Measurements from ENCODE around the gene ZNF608.

The ZNF608 gene, protein sequence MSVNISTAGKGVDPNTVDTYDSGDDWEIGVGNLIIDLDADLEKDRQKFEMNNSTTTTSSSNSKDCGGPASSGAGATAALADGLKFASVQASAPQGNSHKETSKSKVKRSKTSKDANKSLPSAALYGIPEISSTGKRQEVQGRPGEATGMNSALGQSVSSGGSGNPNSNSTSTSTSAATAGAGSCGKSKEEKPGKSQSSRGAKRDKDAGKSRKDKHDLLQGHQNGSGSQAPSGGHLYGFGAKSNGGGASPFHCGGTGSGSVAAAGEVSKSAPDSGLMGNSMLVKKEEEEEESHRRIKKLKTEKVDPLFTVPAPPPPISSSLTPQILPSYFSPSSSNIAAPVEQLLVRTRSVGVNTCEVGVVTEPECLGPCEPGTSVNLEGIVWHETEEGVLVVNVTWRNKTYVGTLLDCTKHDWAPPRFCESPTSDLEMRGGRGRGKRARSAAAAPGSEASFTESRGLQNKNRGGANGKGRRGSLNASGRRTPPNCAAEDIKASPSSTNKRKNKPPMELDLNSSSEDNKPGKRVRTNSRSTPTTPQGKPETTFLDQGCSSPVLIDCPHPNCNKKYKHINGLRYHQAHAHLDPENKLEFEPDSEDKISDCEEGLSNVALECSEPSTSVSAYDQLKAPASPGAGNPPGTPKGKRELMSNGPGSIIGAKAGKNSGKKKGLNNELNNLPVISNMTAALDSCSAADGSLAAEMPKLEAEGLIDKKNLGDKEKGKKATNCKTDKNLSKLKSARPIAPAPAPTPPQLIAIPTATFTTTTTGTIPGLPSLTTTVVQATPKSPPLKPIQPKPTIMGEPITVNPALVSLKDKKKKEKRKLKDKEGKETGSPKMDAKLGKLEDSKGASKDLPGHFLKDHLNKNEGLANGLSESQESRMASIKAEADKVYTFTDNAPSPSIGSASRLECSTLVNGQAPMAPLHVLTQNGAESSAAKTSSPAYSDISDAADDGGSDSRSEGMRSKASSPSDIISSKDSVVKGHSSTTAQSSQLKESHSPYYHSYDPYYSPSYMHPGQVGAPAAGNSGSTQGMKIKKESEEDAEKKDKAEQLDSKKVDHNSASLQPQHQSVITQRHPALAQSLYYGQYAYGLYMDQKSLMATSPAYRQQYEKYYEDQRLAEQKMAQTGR (N-terminal part only)

DNA sequence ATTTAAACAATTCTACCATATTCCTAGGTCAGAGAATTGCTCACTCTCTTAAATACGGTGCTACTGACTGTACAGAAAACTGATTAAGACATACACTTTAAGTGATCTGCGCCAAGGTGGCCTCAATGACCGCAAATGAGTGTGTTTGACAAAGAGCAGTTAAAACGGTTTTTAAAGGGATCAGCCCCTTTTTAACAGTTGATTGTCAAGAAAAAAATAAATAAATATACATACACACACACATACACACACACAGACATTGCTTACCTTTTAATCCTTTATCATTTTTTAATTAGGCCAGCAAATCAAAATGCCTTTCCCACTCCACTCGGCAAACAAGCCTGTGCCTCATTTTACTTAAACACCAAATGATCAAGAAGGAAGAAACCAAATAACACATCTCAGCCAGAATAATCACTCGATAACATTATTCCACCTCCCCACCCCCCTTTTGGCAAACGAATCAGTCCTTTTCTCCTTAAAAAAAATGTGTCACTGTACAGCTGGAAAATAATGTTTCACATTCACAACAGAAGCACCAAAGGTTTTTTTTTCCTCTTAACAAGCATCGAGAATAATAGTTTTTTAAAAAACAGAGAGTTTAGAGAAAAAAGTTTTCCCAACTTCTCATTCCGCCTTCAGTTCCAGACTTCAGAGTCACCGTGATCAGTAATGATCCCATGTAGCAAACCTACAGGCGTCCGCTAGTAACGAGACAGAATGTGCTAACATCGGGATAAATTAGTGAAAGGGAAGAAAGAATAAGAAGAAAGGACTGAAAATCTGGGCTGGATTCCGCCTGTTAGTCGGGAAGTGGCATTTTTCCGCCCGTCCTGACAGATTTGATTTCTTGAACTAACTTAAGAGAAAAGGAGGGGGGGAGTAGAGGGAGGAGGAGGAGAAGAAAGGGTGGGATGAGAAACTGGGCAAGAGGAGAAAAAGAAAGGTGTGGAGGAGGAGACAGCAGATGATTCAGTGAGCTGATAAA is at the start of gene ZNF608:
TSS of gene ZNF608 (minus strand) at position 712 of the 988 bp plus-strand sequence. CDS start 1,650 bp downstream, outside the sequence.
- DNase-seq: no peak

DNA sequence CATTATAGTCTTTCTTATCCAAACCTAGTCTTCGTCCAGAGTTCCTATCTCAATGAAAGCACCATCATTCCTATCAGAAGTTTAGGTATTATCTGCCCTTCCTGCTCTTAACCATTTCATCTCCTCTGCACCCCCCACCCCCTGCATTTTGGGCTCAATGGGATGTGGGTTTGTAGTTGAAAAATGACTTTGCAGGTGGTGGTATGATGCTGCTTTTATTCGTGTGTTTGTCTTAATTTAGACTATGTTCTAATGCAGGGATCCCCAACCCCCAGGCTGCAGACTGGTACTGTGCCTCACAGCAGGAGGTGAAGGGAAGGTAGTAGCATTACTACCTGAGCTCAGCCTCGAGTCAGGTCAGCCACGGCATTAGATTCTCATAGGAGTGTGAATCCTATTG is 49.4 kb upstream of the ZNF608 start:
- no peak for DNase-seq

DNA sequence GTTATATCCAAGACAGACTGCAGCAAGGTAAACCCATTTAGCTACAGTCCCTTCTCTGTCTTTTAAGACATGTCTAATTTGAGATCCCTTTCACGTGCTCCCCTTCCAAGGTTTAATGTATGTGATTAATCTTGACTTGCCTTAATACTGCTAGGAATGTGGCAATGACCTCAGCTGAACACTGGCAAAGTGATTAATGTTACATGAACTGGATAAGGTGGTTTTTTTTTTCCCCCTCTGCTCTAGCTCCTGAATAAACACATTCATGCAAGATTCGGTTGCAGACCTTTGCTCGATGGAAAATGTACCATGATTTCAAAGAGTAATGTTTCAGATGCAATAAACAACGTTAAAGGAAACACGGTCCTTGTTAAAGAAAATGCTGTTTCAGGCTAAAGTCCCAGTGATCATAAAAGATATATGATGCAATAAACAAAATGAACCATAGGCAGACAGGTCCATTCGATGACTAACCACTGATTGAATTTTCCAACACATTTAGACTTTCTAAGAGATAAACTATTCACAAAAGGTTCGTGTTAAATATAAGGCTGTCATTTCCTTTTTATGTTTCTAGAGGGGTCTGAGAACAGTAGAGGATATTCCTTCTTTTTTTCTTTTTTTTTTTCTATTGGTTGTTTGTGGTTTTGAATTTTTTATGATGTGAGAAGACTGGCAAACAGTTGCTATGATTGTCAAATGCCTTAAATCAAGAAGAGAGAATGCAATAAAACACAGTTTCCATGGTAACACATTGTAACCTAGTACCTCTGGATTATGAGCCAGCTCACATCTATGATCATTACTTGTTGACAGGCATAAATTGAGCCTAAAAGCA is 44.7 kb upstream of the ZNF608 start:
- no peak for DNase-seq

DNA sequence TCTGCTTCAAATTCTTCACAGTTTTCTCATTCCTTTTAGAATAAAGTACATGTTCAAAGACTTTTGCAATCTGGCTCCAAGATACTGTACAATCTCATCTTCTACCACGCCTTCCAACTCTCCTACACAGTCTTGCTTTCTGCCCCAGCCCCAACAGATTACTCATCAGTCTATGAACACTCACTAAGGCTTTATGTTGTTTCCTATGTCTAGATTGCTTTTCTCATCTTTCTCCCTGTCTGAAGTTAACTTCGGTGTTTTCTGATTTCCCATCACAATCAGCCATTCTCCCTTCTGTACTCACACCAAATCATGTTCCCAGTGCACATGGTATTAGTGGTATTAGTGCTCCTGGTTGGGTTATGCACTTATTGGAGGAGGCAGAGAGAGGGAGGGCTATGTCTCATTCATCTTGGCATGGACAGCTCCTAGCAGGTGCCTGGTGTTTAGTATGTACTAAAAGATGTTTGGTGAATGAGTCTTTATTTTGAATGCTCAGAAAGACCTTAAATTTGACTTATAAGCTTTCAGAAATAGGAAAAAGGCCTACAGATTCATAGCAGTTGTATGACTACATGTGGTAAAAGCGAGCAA is 44.0 kb upstream of the ZNF608 start:
- no peak for DNase-seq

DNA sequence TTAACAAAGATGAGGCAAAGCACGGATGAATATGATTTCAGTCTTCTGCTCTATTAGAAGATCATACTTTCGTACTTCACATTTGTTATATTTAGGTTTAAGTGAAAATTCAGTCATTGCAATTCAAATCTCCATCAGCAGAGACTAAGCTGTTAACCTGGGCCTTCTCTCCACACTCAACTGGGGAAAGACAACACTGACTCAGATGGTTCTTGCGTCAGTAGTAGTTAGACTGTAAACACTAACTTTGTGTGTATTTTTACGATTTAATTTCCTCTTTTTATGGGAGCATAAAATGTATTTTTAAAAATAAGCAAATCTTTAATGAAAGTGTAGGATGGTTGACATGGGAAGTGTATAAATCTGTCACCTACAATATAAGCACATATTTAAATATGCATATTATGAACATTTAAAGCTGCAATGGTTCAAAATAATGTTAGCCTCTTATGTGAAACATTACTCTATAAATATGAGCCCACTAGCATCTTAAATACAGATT is 42.7 kb upstream of the ZNF608 start:
- DNase-seq: no peak

DNA sequence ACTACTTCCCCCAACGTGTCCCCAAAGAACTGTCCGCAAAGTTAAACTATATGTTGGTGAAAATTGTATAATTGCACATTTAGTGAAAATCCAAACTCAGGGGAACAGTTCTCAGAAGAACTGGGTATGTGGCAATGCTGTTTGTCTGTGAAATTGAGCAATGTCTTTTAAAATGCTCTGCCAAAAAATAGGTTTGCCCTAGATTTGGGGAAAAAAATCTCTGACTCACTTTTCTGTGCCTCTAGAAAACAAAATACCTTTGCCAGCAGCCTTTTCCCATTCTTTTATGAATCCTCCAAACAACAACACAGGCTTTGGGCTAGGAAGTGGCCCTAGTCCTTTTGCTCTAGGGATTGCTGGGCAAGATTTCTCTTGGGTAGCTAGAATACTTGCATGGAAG is 37.4 kb upstream of the ZNF608 start:
- no peak for DNase-seq

DNA sequence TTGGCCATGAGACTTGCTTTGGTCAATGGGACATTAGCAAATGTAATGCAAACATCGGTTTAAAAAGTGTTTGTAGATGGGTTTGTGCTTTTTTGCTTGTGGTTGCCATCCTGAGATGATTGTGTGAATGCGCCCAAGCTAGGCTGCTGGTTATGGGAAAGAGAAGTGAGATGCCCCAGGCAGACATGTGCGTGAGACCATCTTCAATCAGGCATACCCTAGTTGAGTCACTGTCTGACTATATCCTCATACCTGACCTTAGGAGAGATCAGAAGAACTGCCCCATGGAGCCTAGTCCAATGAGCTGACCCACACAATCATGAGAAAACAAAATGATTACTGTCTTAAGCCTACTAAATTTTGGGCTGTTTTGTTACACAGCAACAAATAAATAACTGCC is 36.8 kb upstream of the ZNF608 start:
- DNase-seq: no peak

DNA sequence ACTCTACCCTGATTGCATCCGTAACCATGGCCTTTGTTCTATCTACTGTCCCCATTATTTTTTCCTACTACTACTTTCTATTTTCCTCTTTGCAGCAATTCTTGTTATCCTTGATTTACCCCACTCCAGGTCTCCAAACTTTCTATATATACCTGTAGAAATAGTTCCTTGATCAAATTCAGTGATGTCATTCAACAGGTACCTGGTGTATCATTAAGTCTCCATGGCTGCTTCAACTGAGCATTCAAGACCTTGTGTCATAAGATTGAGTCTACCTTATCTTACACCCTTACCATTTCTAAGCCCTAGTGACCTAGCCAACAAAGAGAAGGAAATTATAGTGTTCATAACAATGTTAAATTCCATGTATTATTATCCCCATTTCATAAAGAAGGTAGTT is 35.8 kb upstream of the ZNF608 start:
- no peak for DNase-seq

DNA sequence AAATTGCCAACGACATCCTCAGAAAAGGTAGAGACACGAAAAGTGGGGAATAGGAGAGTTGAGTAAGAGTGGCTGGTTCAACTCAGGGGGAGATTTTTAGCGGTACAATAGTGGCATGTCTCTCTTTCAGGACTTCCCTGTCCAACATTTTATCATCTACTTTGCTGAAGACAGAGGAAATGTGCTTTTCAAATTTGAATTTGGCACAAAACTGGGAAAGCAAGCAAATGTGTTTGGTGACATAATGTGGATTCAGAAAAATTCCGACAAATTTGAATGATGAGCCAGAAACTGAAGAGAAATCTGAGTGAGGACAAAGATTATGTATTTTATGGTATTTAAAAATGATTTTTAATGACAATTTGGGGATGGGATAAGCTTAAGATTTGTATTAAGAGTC is 33.6 kb upstream of the ZNF608 start:
- DNase-seq: no peak

DNA sequence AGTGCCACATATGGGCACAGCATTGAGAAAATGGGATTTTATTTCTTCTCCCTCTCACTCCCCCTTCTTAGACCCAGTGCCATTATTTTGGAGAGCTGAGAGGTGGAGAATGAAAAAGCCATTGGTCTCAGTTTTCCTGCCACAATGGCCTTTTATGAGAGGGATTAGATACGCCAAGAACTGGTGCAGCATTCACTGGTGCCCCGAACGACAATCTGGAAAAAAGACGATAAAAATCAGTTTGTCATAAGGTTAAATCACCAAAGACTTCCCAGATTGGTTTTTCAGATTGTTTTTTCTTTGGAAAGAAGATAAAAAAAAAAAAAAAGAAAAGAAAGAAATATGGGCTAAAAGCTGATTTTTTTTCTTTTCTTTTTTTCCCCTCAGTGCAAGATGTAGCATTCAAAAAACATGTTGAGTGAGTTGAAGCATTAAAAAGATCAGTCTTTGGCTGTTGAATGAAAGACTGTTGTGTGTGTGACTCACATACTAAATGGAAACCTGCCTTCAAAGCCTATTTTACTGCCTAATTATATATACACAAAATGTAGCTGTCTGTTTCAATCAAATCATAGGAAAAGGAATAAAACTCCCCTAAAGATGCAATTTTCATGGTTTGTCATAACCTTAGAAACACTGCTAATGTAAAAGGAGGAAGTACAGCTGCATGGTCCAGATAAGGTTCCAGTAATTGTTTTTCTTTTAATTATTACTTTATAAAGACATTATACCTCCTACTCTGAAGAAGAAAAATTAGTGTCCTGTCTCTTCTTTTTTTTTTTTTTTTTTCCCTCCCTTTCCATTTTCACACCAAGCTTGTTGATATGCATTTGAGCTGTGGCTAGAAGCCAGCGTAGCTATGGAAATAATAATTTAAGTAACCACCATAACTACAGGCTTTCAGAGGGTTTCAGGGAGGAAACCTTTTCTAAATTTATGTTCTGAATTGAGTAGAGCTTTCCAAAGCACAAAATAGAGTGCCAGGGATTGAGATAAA is 27.2 kb upstream of the ZNF608 start:
- DNase-seq: no peak

DNA sequence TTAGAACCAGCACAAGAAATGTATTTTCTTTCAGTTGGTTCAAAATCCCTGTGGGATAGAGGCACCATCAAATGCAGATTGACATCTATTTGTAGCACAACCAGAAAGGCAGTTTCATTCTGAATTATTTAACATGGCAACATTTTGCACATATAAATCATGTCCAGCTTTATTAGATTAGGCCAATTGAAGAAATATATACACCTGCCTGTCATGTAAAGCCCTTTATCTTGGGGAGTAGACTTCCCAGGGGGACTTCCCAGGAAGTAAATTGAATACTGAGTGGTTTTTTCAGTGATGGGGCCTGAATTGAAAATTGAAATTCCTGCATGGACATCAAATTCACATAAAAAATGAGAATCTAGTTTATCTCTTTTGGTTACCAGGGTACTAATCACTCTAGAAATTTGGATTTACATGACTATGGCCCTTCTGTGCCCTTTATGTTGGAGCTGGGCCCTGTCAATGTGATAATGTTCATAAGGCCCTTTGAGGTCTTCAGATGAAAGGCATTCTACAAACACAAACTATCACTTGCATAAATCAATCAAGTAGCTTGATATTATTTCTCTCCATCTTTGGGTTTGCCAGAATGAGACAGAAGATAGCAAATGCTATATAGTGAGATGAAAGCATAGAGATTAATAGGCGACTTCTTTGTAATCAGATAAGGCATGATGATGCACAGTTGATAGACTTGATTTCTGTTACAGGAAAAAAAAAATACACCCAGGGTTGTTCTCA is 26.2 kb upstream of the ZNF608 start:
- DNase-seq: no peak

DNA sequence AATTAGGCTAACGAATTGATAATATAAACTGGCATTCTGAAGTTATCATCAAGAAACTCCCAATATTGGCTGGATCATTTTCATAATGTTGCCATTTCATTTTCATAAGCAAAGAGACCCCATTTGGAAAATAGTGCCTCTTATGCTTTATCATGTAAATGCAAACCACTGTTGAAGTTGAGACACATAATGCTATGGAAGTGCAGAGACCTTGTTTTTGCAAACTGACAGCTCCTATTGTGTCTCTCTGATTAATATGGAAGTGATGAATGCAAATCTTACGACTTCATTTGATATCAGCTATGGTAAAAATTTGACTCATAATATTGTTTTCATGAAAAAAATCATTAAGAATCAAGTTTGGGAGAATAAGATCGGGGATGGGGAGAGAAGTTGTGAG is 25.3 kb upstream of the ZNF608 start:
- no peak for DNase-seq

DNA sequence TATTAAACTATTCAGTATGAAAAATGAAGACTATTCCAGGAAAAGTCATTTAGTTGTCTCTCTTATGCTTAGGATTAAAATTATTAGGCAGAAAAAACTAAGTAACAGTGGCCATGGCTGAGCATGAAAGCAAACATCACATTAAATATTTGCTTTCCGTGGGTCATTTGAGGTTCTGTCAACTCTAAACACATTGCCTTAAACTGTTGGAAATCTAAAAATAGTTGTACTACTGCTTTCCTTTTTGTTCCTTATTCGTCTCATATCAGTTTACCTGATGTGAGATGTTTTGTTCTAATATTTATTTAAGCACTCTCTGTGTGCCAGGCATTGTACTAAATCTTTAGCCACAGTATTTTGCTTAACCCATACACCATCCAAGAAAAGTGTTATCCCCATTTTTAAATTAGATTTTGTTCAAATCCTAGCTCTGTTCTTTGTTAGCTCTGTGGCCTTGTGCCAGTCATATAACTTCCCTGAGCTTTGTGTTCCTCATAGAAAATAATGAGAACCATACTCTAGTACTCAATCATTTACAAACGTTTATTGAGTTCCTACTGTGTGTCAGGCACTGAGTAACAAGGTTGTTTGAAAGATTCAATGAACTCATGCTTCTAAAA is 18.7 kb upstream of the ZNF608 start:
- DNase-seq: no peak

DNA sequence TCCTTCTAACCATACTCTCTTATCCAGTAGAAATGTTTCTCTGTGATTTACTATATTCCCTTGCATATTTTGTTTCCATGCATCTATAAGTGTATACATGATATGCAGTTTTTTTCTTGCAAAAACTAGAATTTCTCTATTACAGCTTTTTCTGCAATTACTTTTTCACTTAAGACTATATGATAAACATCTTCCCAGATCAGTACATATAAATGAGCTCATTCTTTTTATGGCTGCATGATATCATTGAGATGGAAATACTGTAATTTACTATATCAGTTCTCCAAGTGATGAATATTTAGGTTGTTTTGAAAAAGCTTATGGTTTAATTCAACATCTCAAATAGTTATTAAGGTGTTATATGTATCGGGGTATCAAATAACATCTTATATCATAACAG is 18.1 kb upstream of the ZNF608 start:
- no peak for DNase-seq

DNA sequence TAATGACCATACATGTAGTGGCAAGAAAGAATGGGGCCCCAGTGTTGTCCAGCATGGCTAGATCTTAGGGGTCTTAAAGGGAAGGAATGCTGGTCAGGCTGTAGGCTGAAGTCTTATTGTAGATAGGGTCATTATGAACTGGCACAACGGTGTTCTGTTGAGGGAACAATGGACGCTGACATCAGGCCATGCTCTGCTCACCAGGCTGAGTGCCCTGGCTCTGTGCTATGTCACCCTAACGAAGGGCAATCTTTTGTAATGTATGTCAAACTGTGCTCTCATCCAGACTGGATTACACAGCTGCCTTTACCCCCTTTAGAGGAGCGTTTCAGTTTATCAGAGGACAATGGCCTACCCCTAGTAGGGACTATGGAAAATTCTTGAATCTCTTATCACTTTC is 14.6 kb upstream of the ZNF608 start:
- DNase-seq: no peak

DNA sequence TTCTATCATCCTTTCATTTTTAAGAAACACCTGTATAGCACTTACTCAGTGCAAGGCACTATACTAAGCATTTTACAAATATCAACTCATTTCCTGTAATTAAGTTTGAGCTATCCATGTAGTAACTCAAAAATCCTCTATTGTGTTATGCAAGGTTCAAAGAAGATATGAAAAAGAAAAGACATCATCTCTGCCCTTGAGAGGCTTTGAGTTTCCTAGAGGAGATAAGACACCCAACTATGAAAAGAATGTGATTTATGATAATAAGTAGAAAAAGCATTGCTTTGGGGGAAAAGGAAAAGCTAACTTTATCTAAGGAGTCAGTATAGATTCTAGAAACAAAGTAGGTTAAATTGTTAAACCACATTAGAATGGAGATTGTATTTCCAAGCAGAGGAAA is 14.2 kb upstream of the ZNF608 start:
- DNase-seq: no peak

DNA sequence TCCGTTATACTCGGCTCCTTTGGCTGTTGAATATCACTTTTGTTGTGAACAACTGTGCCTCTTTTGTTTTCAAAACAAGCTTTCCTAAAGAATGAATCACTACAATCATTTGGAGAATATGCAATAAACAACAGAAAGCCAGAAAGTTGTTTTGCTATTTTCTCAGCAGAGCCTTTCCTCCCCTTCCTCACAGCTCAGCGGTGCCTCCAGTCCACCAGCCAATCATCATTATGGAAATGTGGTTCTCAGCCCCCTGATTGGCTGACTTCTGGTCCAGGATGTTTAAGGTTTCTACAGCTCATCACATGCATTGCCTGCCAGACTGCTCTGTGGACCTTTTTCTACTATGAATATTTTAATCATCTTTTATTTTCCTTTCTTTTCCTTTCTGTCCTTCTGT is 9.1 kb upstream of the ZNF608 start:
- no peak for DNase-seq

DNA sequence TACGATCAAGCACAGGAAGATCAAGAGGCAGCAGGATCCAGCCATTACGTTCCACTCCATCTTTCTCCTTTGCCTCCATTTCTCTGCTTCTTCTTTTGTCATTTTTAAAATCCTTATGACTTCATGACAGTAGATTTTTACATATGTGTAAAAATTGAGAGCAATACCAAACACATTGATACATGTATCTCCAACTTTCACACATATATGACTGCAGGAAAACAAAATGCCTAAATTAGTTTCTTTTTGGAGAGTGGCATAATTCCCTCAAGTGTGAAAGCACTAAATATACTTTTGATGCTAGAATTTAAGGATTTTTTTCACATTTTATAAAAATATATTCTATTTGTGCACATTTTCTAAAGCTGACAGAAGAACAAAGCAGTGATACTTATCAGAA is 8.6 kb upstream of the ZNF608 start:
- no peak for DNase-seq

Data from activated CD4-positive, CD25-positive, alpha-beta regulatory T cell (primary cell).